Cerebellar nuclear complex (tissue), 1 donor: ENCODE data around the gene RNF144A.
"Not testable (repeated sequence)": the region's sequence is repeated elsewhere in the genome, so short reads cannot be mapped to it uniquely, and the experiment has no call there.

Experiments used
- DNase-seq, 2 experiments: peaks; one replicate each; lab custom pipeline; 2025; lab: John Stamatoyannopoulos, UW

Gene RNF144A

GRCh38 chr2:6917071-6917760 lies at the start of gene RNF144A:
RNF144A (plus strand) TSS chr2:6917412; CDS start chr2:6996927, 79,515 bp downstream.
- DNase-seq, result no peak

- no peak for DNase-seq
Measured at GRCh38 chr2:6872394-6872793, 44.8 kb upstream of the RNF144A start.

- DNase-seq, result no peak
Measured at GRCh38 chr2:6874032-6874431, 43.2 kb upstream of the RNF144A start.

- no peak for DNase-seq
Measured at GRCh38 chr2:6876309-6876708, 40.9 kb upstream of the RNF144A start.

GRCh38 chr2:6877402-6878304 lies 39.6 kb upstream of the RNF144A start, which contains the start of gene RSAD2:
RSAD2 (plus strand) TSS chr2:6877777; CDS start chr2:6877801, 24 bp downstream.
- DNase-seq, result no peak

- no peak for DNase-seq
Measured at GRCh38 chr2:6878549-6878948, 38.7 kb upstream of the RNF144A start.

GRCh38 chr2:6879011-6879410 lies 38.2 kb upstream of the RNF144A start:
- DNase-seq, result no peak

GRCh38 chr2:6880200-6880733 lies 36.9 kb upstream of the RNF144A start:
- no peak for DNase-seq

- no peak for DNase-seq
Measured at GRCh38 chr2:6881046-6881445, 36.2 kb upstream of the RNF144A start.

- DNase-seq, result no peak
Measured at GRCh38 chr2:6881516-6881915, 35.7 kb upstream of the RNF144A start.

GRCh38 chr2:6883448-6884122 lies 33.6 kb upstream of the RNF144A start:
- DNase-seq, result no peak

GRCh38 chr2:6885551-6885950 lies 31.7 kb upstream of the RNF144A start:
- no peak for DNase-seq

GRCh38 chr2:6885968-6886367 lies 31.2 kb upstream of the RNF144A start:
- DNase-seq, result no peak

- DNase-seq, result no peak
Measured at GRCh38 chr2:6887751-6888192, 29.4 kb upstream of the RNF144A start.

GRCh38 chr2:6888724-6889123 lies 28.5 kb upstream of the RNF144A start:
- no peak for DNase-seq

- no peak for DNase-seq
Measured at GRCh38 chr2:6893876-6894482, 23.2 kb upstream of the RNF144A start.

- peak in 1 of 2 experiments; percentile 25 for DNase-seq
Measured at GRCh38 chr2:6896930-6897759, 20.1 kb upstream of the RNF144A start.

- DNase-seq, result not testable (repeated sequence)
Measured at GRCh38 chr2:6902581-6902980, 14.6 kb upstream of the RNF144A start.

- no peak for DNase-seq
Measured at GRCh38 chr2:6905668-6906067, 11.5 kb upstream of the RNF144A start.

- no peak for DNase-seq
Measured at GRCh38 chr2:6906165-6906741, 11.0 kb upstream of the RNF144A start.
